HEK293 (cell line): ENCODE measurements around the gene TEAD1.

Source experiments
- KLF8 ChIP-seq: fragments of 450-650 bp; formaldehyde crosslinking; IDR thresholded peaks from 2 replicates; pipeline ENCODE4 v1.5.1; 2016; ENCODE audit warnings: missing biosample characterization, missing genetic modification characterization
- ZNF214 ChIP-seq: fragments of 450-650 bp; formaldehyde crosslinking; IDR thresholded peaks from 2 replicates; pipeline ENCODE4 v1.5.1; 2017; ENCODE audit warnings: missing biosample characterization, mild to moderate bottlenecking, missing genetic modification characterization, borderline replicate concordance
- ZNF311 ChIP-seq: fragments of 450-650 bp; formaldehyde crosslinking; IDR thresholded peaks from 2 replicates; pipeline ENCODE4 v1.5.1; 2017; ENCODE audit warnings: missing biosample characterization, missing genetic modification characterization, borderline replicate concordance
- ZNF548 ChIP-seq: fragments of 450-650 bp; formaldehyde crosslinking; IDR thresholded peaks from 2 replicates; pipeline ENCODE4 v1.5.1; 2016; ENCODE audit warnings: missing biosample characterization, missing genetic modification characterization
- TF ChIP-seq, protein P1 (sequence below): fragments of 450-650 bp; formaldehyde crosslinking; IDR thresholded peaks from 2 replicates; pipeline ENCODE4 v1.5.1; 2016; ENCODE audit warnings: missing biosample characterization, missing genetic modification characterization

DNA sequence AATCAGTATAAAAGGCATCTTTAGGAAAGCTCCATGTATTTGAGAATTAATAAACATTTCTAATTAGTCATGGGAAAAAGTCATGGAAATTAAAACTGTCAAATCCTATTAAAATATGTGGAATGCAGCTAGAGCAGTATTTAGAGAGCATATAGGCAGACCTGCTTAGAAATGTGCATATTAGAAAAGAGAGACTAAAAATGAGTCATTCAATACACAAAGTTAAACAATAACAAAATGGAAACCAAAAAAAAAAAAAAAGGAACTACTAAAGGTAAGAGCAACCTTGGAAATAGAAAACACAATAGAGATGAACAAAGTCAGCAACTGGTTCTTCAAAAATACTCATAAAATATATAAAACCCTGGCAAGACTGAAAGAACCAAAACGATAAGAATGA, 275.2 kb downstream of the TEAD1 start:
- TF ChIP-seq ZNF548, result no peak
- TF ChIP-seq, protein P1, sequence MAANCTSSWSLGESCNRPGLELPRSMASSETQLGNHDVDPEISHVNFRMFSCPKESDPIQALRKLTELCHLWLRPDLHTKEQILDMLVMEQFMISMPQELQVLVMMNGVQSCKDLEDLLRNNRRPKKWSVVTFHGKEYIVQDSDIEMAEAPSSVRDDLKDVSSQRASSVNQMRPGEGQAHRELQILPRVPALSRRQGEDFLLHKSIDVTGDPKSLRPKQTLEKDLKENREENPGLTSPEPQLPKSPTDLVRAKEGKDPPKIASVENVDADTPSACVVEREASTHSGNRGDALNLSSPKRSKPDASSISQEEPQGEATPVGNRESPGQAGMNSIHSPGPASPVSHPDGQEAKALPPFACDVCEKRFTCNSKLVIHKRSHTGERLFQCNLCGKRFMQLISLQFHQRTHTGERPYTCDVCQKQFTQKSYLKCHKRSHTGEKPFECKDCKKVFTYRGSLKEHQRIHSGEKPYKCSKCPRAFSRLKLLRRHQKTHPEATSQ (tag by site-specific recombination), result no peak
- no peak for TF ChIP-seq KLF8 (tag by site-specific recombination)
- no peak for TF ChIP-seq ZNF214 (tag by site-specific recombination)
- TF ChIP-seq ZNF311, result no peak
